Measurements from ENCODE around the gene ALK.

ALK gene

DNA sequence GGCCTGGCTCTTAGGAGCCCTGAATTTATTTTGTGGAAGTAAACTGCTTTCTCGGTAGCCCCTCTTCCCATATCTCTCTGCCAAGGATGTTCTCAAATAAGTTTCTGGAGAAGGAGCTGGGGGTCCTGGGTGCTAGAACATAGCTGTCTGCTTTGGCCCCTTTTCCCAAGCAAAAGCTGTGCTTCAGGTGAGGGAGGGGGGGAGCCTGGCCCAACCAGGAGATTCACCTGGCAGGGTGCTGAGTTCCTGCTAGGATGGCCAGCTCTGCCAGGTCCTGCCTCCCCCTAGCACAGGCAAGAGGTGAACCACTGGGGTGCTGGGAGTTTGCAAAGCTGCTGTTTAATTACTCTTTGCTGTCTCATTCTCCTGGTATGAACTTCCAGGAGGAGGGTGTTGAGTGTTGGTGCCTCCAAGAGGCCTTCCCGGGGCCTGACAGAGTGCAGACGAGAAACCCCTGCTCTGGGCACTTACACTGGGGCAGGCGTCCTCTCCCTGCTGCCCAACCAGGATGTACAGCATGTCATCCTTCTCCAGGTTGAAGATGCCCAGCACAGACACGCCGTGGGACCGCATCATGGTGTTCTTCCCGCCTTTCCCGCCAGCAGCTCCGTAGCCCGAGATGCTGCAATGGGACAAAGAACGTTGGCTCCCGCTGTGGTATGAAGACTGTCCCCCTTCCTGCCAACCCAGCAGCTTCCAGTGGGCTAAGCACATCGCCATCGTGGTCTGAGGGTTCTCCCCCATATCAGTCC lies 682.0 kb downstream of the ALK start:
- no peak for DNase-seq (ENCODE audit: low read depth in 2 of 3, low spot score in 2 of 3)

DNA sequence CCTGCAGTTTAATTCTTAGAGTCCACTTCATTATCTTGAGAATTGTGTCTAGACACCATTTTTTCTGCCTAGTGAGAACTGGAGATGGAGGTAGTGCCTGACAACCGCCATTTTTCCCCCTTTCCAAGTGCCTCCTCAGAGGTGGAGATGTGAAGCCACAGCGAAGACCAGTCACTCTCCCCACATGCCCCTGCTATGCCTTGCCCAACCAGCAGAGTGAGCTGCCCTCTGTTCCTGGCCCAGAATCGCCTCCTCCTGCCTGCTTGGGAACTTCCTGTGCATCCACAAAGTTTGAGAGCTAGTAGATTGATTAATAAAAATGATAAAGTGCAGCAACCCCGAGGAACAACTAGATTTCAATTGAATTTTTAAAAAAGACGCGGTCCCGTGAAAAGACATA lies 682.9 kb downstream of the ALK start:
- DNase-seq (ENCODE audit: low read depth in 2 of 3, low spot score in 2 of 3), result no peak

DNA sequence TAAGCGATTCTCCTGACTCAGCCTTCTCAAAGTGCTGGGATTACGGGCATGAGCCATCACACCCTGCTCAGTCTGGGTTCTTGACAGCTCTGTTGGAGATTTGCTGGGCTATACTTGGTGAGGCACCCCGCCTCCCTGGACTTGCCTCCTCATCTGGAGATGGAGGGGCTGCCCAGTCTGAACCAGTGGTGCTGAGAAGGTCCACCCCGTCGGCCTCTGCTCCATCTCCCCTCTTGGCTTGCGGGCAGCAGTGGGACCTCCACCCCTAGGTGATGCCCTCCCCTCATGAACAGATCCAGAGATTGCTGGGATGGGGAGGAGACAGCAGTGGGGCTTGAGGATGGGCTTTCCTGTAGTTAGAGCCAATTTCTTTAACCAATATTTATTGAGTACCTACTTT lies 685.3 kb downstream of the ALK start:
- DNase-seq (ENCODE audit: low read depth in 2 of 3, low spot score in 2 of 3), result no peak

DNA sequence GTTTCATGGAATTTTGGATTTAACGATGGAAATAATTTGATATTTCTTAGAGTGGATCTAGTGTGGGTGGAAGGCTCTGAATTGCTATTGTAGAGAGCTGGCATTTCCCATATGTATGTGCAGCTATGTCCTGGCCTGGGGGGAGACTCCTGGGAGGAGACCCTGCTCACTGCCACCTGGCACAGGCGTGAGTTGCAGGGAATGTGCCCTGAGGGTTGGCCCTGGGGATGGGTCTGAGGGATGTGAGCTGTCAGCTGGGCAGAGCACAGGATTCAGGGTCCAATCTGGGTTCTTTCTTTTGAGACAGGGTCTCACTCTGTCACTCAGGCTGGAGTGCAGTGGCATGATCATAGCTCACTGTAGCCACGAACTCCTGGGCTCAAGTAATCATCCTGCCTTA lies 686.0 kb downstream of the ALK start:
- DNase-seq (ENCODE audit: low read depth in 2 of 3, low spot score in 2 of 3), result no peak

DNA sequence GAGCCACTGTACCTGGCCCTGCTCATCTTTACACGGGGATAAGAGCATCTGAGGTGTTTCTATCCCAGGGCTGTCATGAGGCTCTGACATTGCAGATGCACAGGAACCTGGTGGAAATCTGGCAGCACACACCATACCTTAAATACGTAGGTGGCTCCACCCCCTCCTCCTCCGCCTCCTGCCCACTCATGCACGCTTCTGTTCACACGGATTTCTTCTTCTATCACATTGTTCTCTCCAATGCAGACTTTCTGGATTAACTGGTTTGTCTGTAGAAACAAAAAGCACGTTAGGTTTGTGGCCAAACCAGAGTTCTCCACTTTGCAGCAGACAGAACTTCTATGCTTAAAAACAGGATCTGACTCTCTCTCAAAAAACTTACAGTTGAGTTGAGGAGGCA lies 688.0 kb downstream of the ALK start:
- no peak for DNase-seq (ENCODE audit: low read depth in 2 of 3, low spot score in 2 of 3)

DNA sequence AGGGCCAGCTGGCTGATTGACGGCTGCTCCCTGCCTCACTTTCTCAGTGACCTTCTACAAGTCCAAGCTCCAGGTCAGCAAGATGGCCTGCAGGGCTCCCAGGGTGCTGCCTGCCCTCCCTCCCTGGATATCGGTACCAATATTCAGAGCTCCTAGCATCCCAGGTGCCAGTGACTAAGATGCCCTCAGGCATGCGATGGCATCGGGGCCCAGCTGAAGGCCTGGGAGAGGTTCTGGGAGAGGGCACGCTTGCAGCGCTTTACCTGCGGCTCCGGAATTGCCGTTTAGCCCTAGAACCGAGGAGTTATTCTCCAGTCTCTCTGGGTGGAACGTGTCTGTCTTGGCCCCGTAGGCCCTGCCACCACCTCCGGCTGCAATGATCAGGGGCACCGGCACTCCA lies 689.3 kb downstream of the ALK start:
- no peak for DNase-seq (ENCODE audit: low read depth in 2 of 3, low spot score in 2 of 3)

DNA sequence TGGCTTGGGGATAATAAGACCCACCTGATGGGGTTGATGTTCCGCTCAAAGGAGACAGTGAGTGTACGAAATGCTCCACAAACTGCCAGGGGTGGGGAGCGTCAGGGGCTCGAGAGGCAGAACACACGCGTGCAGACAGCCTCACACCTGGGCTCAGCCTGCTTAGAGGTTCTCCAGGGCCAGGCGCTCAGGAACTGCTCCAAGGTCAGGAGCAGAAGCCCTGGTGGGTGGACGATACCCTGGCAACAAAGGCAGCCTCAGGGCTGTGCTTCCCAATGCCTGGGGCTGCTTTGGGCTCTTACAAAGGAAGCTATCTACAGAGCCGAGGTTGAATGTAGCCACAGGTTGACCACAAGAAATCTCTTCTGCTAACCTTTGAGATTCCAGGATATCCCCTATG lies 691.7 kb downstream of the ALK start:
- DNase-seq (ENCODE audit: low read depth in 2 of 3, low spot score in 2 of 3), result no peak

DNA sequence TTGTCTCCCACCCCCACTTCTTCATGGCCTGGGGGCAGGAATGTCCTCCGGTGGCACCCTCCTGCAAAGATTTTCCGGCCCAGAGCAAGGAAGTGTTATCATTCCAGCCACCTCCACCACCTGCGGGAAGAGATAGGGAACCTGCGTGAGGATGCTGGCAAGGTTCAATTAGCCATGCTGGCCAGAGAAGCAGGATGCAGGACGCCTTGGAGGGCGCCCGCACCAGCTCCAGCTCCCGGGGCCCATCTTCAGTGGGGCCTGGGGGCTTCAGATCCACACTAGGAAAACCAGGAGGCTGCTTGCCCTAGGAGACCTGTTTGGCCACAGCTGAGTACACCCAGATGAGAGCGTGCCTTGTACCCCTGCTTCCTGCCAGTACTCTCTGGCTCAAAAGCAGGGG lies 692.4 kb downstream of the ALK start:
- DNase-seq (ENCODE audit: low read depth in 2 of 3, low spot score in 2 of 3), result no peak

DNA sequence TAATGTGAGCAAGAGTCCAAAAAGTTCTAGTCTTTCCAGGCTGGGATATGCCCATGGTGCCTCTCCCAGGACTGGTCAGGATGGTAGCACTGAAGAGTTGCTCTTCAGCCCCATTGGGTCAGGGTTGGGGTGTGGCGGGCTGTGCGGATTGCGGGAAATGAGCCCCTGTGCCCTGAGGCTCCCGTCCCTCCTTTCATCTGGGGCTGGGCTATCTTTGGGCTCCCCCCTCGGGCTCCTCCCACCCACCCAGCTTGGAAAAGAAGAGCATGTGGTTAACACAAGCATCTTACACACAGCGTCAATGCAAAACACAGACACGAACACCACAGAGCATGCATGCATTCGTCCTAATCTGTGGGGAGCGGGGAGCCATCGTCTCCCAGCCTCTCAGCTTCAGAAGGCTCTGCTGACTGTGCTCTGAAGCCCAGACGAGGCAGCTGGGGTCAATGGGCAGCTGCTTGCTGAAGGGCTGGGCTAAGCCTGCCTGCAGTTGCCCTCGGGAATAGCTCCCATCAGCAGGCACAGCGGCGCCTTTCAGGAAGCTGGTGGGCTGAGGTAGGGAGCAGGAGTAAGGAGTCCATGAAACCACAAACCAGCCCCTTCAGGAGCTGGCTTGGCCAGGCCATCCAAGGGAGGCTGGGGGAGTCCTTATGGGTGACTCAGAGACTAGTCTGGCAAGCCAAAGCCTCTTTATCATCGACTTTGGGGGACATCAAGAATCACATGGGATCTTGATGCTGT lies 693.3 kb downstream of the ALK start:
- no peak for DNase-seq (ENCODE audit: low read depth in 2 of 3, low spot score in 2 of 3)

DNA sequence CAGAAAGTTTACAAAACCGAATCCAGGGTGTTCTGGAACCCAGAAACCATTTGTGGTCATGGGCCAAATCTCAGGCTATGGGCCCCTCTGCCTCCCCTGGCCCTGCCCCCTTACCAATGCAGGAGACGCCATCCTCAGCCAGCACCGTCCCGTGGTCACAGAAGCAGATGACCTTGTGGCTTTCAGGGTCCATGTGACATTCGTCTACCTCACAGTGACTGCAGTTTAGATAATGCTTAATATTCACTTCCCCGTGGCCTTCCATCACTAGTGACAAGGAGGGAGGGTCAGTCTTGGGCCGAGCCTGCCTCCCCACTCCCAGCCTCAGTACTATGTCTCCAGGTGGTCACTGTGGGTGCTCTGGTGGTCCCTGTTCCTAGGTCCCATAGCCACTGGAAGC lies 694.6 kb downstream of the ALK start:
- no peak for DNase-seq (ENCODE audit: low read depth in 2 of 3, low spot score in 2 of 3)

DNA sequence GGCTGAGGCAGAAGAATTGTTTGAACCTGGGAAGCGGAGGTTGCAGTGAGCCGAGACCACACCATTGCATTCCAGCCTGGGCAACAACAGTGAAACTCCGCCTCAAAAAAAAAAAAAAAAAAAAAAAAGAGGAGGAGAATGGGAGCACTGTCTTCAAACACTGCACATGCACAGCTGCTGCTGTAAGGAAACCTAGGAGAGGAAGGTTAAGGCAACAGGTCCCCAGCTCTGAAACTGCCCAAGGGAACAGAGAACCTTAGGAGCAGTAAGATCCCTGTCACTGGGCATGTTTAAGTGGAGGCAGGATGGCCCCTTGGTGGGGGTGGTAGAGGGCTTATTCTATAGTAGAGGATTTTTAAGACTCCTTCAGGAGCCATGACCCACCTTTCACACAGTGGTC lies 695.0 kb downstream of the ALK start:
- no peak for DNase-seq (ENCODE audit: low read depth in 2 of 3, low spot score in 2 of 3)

DNA sequence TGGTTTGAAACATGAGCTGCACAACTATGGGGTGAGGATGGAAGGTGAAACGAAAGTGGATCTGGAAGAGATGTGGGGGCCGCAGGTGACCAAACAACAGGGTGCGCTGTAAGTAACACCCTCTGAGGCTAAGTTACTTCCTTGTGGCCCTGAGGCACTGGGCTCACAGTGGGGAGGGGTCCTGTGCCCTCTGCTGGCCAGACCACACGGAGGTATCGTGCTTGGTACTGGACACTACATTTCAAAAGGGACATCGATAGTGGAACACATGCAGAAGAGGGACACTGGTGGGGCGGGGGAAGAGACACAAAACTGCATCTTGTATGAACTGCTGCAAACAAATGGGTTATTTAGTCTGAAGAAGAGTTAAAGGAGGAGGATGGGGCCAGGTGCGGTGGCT lies 695.6 kb downstream of the ALK start:
- no peak for DNase-seq (ENCODE audit: low read depth in 2 of 3, low spot score in 2 of 3)

DNA sequence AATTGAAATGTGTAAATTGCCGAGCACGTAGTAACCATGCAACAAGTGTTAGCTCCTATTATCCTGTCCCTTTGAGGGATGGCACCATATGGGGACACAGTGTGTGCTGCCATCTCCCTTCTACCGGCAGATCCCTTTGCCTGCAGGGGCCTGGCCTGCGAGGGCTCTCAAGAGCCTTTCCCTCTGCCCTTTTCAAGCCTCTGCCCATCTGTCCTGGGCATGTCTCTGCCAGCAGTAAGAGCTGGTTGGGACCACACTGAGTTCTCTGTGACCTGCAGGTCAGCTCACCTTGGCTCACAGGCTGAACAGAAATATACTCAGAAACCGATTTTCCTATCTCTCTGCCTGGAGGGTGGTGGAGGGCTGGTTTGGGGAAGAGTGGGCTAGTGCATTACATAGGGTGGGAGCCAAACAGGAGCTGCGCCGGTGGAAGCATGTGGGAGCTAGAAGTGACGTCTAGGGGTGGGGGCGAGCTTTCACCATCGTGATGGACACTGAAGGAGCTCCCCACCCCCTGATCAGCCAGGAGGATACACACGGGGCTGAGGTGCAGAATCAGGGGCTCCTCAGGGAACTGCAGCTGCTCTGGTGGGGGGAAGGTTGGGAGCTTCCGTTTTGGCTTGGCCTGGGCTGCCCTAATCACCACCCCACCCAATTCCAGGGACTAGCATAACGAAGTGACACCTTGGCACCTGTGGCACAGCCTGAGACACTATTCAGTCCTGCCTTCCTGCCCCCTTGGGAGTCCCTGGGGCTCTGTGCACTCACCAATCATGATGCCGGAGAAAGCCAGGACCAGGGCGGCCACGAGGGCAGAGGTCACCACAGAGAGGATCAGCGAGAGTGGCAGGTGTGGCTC lies 696.5 kb downstream of the ALK start:
- DNase-seq (ENCODE audit: low read depth in 2 of 3, low spot score in 2 of 3), result no peak

DNA sequence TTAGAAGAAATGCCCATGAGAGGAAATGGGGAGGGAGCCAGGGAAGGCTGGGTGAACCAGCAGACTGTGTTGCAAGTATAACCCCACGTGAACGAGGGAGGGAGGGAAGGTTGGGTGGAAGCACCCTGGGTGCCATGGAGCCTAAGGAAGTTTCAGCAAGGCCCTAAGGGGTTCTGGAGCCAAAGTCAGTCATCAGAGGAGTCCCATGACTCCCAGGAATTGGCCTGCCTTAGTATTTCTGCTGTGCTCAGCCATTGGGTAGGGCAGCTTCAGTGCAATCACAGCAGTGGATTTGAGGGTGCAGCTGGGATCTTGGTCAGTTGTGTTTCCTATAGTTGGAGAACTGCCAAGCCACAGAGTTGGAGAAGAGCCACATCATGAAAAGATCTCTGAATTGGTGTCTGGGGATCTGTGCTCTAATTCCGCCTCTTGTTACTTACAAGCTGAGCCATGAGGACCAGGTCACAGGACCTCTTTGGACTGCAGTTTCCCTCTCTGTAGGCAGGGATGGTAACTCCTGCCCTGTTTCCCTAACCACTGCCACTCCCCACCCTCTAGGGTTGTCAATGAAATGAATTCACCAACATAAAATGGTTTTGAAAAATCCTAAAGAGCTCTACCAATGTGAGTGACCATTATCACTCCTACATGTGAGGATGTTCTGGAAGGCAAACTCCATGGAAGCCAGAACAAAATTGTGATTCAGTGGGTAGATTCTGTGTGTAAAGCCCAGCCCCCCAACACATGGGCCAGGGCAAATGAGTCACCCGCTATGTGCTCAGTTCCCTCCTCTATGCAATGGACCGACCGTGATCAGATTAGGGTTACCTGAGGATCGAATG lies 697.3 kb downstream of the ALK start:
- no peak for DNase-seq (ENCODE audit: low read depth in 2 of 3, low spot score in 2 of 3)

DNA sequence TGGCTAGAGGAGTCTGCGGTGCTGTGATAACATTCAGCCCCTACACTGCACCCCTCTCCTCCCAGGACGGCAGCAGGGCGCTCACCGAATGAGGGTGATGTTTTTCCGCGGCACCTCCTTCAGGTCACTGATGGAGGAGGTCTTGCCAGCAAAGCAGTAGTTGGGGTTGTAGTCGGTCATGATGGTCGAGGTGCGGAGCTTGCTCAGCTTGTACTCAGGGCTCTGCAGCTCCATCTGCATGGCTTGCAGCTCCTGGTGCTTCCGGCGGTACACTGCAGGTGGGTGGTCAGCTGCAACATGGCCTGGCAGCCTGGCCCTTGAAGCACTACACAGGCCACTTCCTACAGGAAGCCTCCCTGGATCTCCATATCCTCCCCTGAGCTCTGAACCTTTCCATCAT lies 698.1 kb downstream of the ALK start:
- no peak for DNase-seq (ENCODE audit: low read depth in 2 of 3, low spot score in 2 of 3)

DNA sequence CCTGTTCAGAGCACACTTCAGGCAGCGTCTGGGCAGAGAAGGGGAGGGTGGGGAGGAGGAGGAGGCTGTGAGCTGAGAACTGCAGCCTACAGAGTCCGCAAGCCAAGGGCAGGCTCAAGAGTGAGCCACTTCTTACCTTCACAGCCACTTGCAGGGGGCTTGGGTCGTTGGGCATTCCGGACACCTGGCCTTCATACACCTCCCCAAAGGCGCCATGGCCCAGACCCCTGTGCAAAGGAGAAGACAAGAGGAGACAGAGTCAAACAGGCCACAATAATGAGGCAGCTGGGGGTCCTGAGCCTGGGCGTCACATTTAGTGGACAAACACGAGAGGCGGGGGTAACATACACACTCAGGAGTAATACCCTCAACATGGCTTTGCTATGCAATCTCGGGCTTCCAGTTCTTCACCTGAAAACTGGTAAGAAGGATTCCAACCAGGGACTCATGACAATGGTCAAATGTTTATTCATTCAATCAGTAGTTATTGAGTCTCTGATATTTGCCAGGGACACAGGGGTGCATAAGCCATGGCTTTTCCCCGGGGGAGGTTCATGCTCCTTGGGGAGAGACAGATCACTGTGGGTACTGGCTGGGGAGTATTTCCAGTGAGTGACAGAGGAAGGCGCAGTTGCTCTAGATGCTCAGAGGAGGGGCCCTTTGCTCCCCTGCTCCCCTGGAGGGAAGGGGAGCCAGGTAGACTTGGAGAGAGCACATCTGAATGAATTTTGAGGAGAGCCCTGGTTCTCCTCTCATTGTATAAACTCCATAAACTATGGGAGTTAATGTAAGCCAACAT lies 698.8 kb downstream of the ALK start:
- no peak for DNase-seq (ENCODE audit: low read depth in 2 of 3, low spot score in 2 of 3)

DNA sequence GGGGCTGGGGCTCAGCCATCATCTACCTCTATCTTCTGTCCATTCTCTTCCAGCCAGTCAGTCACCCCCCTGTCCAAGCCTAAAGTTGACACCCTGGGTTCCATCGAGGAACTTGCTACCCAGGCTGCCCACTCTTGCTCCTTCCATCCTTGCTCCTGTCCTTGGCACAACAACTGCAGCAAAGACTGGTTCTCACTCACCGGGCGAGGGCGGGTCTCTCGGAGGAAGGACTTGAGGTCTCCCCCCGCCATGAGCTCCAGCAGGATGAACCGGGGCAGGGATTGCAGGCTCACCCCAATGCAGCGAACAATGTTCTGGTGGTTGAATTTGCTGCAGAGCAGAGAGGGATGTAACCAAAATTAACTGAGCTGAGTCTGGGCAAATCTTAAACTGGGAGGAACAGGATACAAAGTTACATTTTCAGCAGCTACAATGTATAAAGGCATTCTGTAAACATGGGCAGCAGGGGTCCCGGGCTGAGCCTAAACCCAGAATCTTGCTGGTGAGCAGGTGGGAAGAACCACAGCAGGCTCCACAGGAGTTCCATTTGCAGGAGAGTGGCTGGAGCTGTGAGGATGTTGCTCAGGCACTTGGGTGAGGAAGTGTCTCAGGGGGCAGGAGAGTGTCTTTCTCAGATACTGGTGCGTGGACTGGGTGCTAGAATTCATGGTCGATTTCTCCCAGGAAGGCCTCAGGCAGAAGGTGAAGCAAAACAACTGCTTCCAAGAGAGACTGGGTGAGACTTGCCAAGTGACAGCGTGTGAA lies 700.7 kb downstream of the ALK start:
- no peak for DNase-seq (ENCODE audit: low read depth in 2 of 3, low spot score in 2 of 3)

DNA sequence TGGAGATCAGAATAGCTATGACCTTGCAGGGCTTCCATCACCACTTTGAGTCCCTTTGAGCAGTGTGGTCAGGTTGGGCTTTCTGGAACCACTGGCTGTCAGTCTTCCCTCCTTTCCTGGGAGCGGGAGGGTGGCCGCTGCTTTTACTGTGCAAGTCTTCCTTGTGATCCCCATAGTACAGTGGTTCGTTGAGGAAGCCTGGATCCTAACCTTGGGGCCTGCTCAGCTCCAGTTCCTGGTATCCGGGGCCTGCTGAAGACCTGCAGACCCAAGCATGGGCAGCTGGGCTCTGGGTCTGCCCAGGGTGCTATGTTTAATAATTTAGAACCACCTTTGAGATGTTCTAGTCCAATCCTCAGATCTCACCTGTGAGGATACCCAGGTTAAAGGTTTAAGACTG lies 702.0 kb downstream of the ALK start:
- no peak for DNase-seq (ENCODE audit: low read depth in 2 of 3, low spot score in 2 of 3)

DNA sequence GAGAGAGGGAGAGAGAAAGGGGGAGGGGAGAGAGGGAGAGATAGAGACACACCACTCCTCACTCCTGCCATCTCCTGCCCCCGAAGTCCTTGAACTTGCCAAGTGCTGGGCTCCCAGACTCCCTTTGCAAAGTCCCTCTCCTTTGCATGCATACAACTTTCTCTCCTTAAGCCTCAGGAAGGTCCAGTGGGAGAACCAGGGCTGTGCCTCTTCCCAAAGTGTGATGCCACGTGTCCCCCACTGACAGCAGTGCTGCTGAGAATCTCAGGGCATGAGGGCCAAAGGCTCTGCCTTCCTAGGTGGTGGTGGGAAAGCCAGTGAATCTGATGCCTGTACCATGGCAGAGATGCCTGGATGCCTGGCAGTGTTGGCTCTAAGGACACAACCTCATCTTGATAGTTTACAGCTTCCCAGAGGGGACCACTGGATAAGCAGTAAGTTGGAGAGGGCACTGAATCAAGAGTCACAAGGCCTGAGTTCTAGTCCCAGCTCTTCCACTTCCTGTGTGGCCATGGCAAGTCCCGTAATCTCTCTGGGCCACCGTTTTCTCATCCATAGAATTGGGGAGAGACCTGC lies 702.7 kb downstream of the ALK start:
- no peak for DNase-seq (ENCODE audit: low read depth in 2 of 3, low spot score in 2 of 3)

Data from activated CD8-positive, alpha-beta memory T cell treated with anti-CD3 and anti-CD28 coated beads for 48 hours (primary cell).